Measurements from ENCODE around the gene FRMD4A.

GRCh38 chr10:14001298-14002040, 329.3 kb downstream of the FRMD4A start:
- TF ChIP-seq CTCF (conservative IDR thresholded peaks at IDR 0.05 in 1 of 2, IDR thresholded peaks at IDR 0.05 in 1 of 2; ENCODE audit: extremely low read depth in 1 of 2, insufficient read depth in 1 of 2, low read depth in 1 of 2, low read length in 2 of 2) (no peak), EZH2 (IDR thresholded peaks at IDR 0.05; ENCODE audit: borderline replicate concordance, low read length) (no peak)
